Sigmoid colon (tissue), 7 donors: ENCODE measurements around the gene SLC9A3. TPM values are rescaled to one million over a fixed set of nuclear protein-coding genes. Genes with fewer than 3 reads are reported as not detected.
"Not testable (repeated sequence)": the region's sequence is repeated elsewhere in the genome, so short reads cannot be mapped to it uniquely, and the experiment has no call there.

Source experiments
- DNase-seq: peaks from one replicate; pipeline ENCODE4 v3.0.0-alpha.2; 2019
- H3K27ac ChIP-seq, 4 donors: fragments of 200-600 bp; sonication (generic); one replicate each; pipeline ENCODE4 v1.5.1; 2016 to 2019; ENCODE audit warnings: mild to moderate bottlenecking in 1 of 4
- H3K27me3 ChIP-seq, 3 donors: fragments of 200-600 bp; sonication (generic); one replicate each; pipeline ENCODE4 v1.5.1; 2019; ENCODE audit warnings: mild to moderate bottlenecking in 1 of 3
- H3K36me3 ChIP-seq, 4 donors: fragments of 200-600 bp; sonication (generic); one replicate each; pipeline ENCODE4 v1.5.1; 2016 to 2019
- H3K4me1 ChIP-seq, 4 donors: fragments of 200-600 bp; sonication (generic); one replicate each; pipeline ENCODE4 v1.5.1; 2017 to 2019
- H3K4me3 ChIP-seq, 4 donors: fragments of 200-600 bp; sonication (generic); one replicate each; pipeline ENCODE4 v1.5.1; 2017 to 2019; ENCODE audit warnings: mild to moderate bottlenecking in 2 of 4, moderate library complexity in 1 of 4
- H3K9me3 ChIP-seq, 4 donors: fragments of 200-600 bp in 3 of 4; sonication (generic) in 3 of 4; one replicate each; pipeline versions ENCODE4 v1.5.1 to v1.6.1; 2013 to 2019
- CTCF ChIP-seq, 4 experiments: fragments of 450-650 bp in 3 of 4; fragments of 200-600 bp in 1 of 4; IDR thresholded peaks; one replicate each; pipeline ENCODE4 v1.5.1; 2016 to 2019; ENCODE audit warnings: antibody characterized with exemption in 4 of 4, mild to moderate bottlenecking in 3 of 4, moderate library complexity in 2 of 4
- EP300 ChIP-seq, 4 donors: sonication (generic); formaldehyde crosslinking; IDR thresholded peaks; one replicate each; pipeline ENCODE4 v1.6.1; 2017; ENCODE audit warnings: antibody characterized with exemption in 4 of 4
- POLR2A ChIP-seq, 2 donors: fragments of 450-650 bp; IDR thresholded peaks; one replicate each; pipeline ENCODE4 v1.6.1; 2016; ENCODE audit warnings: antibody characterized with exemption in 2 of 2, mild to moderate bottlenecking in 2 of 2, moderate library complexity in 2 of 2
- POLR2AphosphoS5 ChIP-seq, 4 donors: sonication (generic); formaldehyde crosslinking; IDR thresholded peaks; one replicate each; pipeline ENCODE4 v1.6.1; 2017; ENCODE audit warnings: antibody characterized with exemption in 4 of 4
- WGBS, 2 donors: extraction: QIAGEN DNeasy Blood & Tissue Kit; methylation state at CpG; one replicate each; pipeline ENCODE4 v1.1.7; 2013; 5-methylcytosine and 5-hydroxymethylcytosine counted together
- intact Hi-C: fragments of 100-400 bp; cut with DNase I; formaldehyde crosslinking; loops from one replicate; pipeline ENCODE4 v1.15.1; 2023
- polyA plus RNA-seq, 3 donors: library from polyadenylated mRNA; stranded (reverse); fragments of 200-250 nt; gene quantifications; one replicate each; pipeline ENCODE4 v1.2.3, GENCODE V29; 2013
- total RNA-seq, 4 donors: library from RNA; depleted of rRNA; stranded (reverse); fragments of >200 nt; gene quantifications; one replicate each; pipeline ENCODE4 v1.1.0, GENCODE V29; 2016
- donor health status: healthy with polysubstance abuse.
- donor health status: Bipolar disorder and iron deficiency.
- donor health status: healthy.

SLC9A3 gene
- total and polyA plus RNA-seq, 7 donors, result 0.83 to 51.3 (median 2.5) TPM

- 77 to 81% methylated on average over 12 of the region's 12 CpGs for WGBS, 2 donors
- peaks cover 5 to 27% (median 13%) of the 10 kb centered on the region in 3 donors for H3K27me3 ChIP-seq
- DNase-seq, result peak; percentile 7
Observed at GRCh38 chr5:560792-561166, 36.5 kb upstream of the SLC9A3 start.

GRCh38 chr5:558871-559503 lies 34.7 kb upstream of the SLC9A3 start:
- intact Hi-C loops, result no loop called here
- Histone ChIP-seq H3K4me1 (no peaks in the 10 kb centered on the region), H3K4me3 (no peak overlapping the region), H3K36me3 (no peaks in the 10 kb centered on the region), H3K9me3 (peaks cover 0 to 2% (median 0%) of the 10 kb centered on the region in 4 donors), H3K27me3 (peaks cover 5 to 17% (median 11%) of the 10 kb centered on the region in 3 donors), H3K27ac (no peak overlapping the region)
- TF ChIP-seq POLR2A (IDR thresholded peaks at IDR 0.05), result no peak
- no peak for TF ChIP-seq EP300 (IDR thresholded peaks at IDR 0.05)
- TF ChIP-seq POLR2AphosphoS5 (IDR thresholded peaks at IDR 0.05), result no peak
- no peak for TF ChIP-seq CTCF (IDR thresholded peaks at IDR 0.05)
- WGBS, 2 donors, result 83 to 87% methylated on average over 32 of the region's 32 CpGs
- peak; percentile 19 for DNase-seq

More at GRCh38 chr5:560792-561166, 36.5 kb upstream of the SLC9A3 start:
- Histone ChIP-seq H3K9me3 (peaks cover 0 to 2% (median 0%) of the 10 kb centered on the region in 4 donors), H3K4me3 (no peak overlapping the region), H3K4me1 (no peaks in the 10 kb centered on the region), H3K36me3 (no peaks in the 10 kb centered on the region), H3K27ac (no peak overlapping the region)
- intact Hi-C loops, result no loop called here
- TF ChIP-seq CTCF (IDR thresholded peaks at IDR 0.05) (no peak), EP300 (IDR thresholded peaks at IDR 0.05) (no peak), POLR2A (IDR thresholded peaks at IDR 0.05) (no peak), POLR2AphosphoS5 (IDR thresholded peaks at IDR 0.05) (no peak)

- Histone ChIP-seq H3K27ac (no peak overlapping the region), H3K9me3 (peaks cover 0 to 2% (median 0%) of the 10 kb centered on the region in 4 donors), H3K4me1 (no peaks in the 10 kb centered on the region), H3K4me3 (no peak overlapping the region), H3K36me3 (no peaks in the 10 kb centered on the region), H3K27me3 (peaks cover 5 to 17% (median 11%) of the 10 kb centered on the region in 3 donors)
- TF ChIP-seq POLR2AphosphoS5 (IDR thresholded peaks at IDR 0.05) (no peak), POLR2A (IDR thresholded peaks at IDR 0.05) (no peak), EP300 (IDR thresholded peaks at IDR 0.05) (no peak)
- 89 to 93% methylated on average over 10 of the region's 10 CpGs for WGBS, 2 donors
- intact Hi-C loops, result no loop called here
- DNase-seq, result peak; percentile 42
Observed at GRCh38 chr5:558326-558725, 34.1 kb upstream of the SLC9A3 start.

- 91 to 94% methylated on average over 4 of the region's 4 CpGs for WGBS, 2 donors
- H3K4me3 ChIP-seq, intact Hi-C loops, H3K9me3 ChIP-seq, H3K27ac ChIP-seq, H3K36me3 ChIP-seq, H3K4me1 ChIP-seq: not testable (repeated sequence)
- DNase-seq, result peak; percentile 19
- peaks cover 5 to 17% (median 11%) of the 10 kb centered on the region in 3 donors for H3K27me3 ChIP-seq
Observed at GRCh38 chr5:557917-558316, 33.7 kb upstream of the SLC9A3 start.

- intact Hi-C loops, result no loop called here
- Histone ChIP-seq H3K4me1 (no peaks in the 10 kb centered on the region), H3K9me3 (peaks cover 0 to 2% (median 0%) of the 10 kb centered on the region in 4 donors), H3K27ac (no peak overlapping the region), H3K27me3 (peaks cover 5 to 17% (median 11%) of the 10 kb centered on the region in 3 donors), H3K4me3 (no peak overlapping the region), H3K36me3 (no peaks in the 10 kb centered on the region)
- DNase-seq, result peak; percentile 34
- TF ChIP-seq POLR2A (IDR thresholded peaks at IDR 0.05) (no peak), EP300 (IDR thresholded peaks at IDR 0.05) (no peak), POLR2AphosphoS5 (IDR thresholded peaks at IDR 0.05) (no peak), CTCF (IDR thresholded peaks at IDR 0.05) (no peak)
- 20 to 70% methylated on average over 19 of the region's 19 CpGs for WGBS, 2 donors
Observed at GRCh38 chr5:556909-557441, 32.7 kb upstream of the SLC9A3 start.
